SU-DHL-6 (cell line): ENCODE measurements around the gene CFAP100.

Source experiments
- H2AFZ ChIP-seq: fragments of 200-600 bp; sonication (generic); 2 replicates; pipeline ENCODE4 v1.6.1; 2014; ENCODE audit warnings: low read depth, mild to moderate bottlenecking, moderate library complexity, mixed read lengths, antibody characterized with exemption, low read length; ENCODE audit not compliant: severe bottlenecking
- H3F3A ChIP-seq: fragments of 200-600 bp; shearing (Covaris generic); 2 replicates; pipeline ENCODE4 v1.6.0; 2016; ENCODE audit warnings: antibody characterized with exemption, mild to moderate bottlenecking; ENCODE audit not compliant: insufficient read depth
- H3K27ac ChIP-seq: fragments of 200-600 bp; sonication (generic); 2 replicates; pipeline ENCODE4 v1.5.1; 2016; ENCODE audit warnings: low read depth, mild to moderate bottlenecking, low read length, moderate library complexity, mixed read lengths
- H3K27me3 ChIP-seq: fragments of 200-600 bp; sonication (generic), shearing (Covaris generic); 2 replicates; pipeline ENCODE4 v1.6.0; 2014; ENCODE audit warnings: mild to moderate bottlenecking, low read length
- H3K36me3 ChIP-seq: fragments of 200-600 bp; sonication (generic); 2 replicates; pipeline ENCODE4 v1.6.1; 2014; ENCODE audit warnings: mild to moderate bottlenecking, low read length, mixed read lengths
- H3K4me2 ChIP-seq: fragments of 300-600, 200-600 bp; shearing (Covaris generic), sonication (generic); 2 replicates; pipeline ENCODE4 v1.6.0; 2014; ENCODE audit warnings: low read length, low read depth, mild to moderate bottlenecking; ENCODE audit not compliant: poor library complexity, severe bottlenecking
- H3K4me3 ChIP-seq: fragments of 200-600 bp; sonication (generic); 2 replicates; pipeline ENCODE4 v1.5.1; 2014; ENCODE audit warnings: antibody characterized with exemption, low read length, mild to moderate bottlenecking, mixed read lengths; ENCODE audit not compliant: insufficient read depth, poor library complexity, severe bottlenecking
- H3K79me2 ChIP-seq: fragments of 200-600 bp; sonication (generic); 2 replicates; pipeline ENCODE4 v1.6.1; 2014; ENCODE audit warnings: mild to moderate bottlenecking, low read length, moderate library complexity; ENCODE audit not compliant: insufficient read depth
- H3K9ac ChIP-seq: fragments of 200-600 bp; sonication (generic); 2 replicates; pipeline ENCODE4 v1.7.0; 2014; ENCODE audit warnings: mild to moderate bottlenecking, low read length
- H3K9me2 ChIP-seq: fragments of 200-600 bp; sonication (generic); replicated peaks from 2 replicates; pipeline ENCODE4 v1.6.1; 2014; ENCODE audit warnings: low read length; ENCODE audit not compliant: insufficient read depth
- H3K9me3 ChIP-seq: fragments of 200-600 bp; sonication (generic); 2 replicates; pipeline ENCODE4 v1.6.1; 2014; ENCODE audit warnings: low read length, mixed read lengths; ENCODE audit not compliant: insufficient read depth
- H4K20me1 ChIP-seq: fragments of 200-600 bp; sonication (generic); 2 replicates; pipeline ENCODE4 v1.6.1; 2014; ENCODE audit warnings: low read depth, mild to moderate bottlenecking, antibody characterized with exemption, low read length, moderate library complexity, mixed read lengths
- CTCF ChIP-seq: fragments of 200-600 bp; sonication (generic); IDR thresholded peaks from one replicate; pipeline ENCODE4 v1.5.1; 2017; ENCODE audit warnings: antibody characterized with exemption, mild to moderate bottlenecking, low read length, moderate library complexity; ENCODE audit not compliant: insufficient read depth, poor library complexity, severe bottlenecking
- EZH2phosphoT487 ChIP-seq: fragments of 200-600 bp; sonication (generic), shearing (Covaris generic); conservative IDR thresholded peaks from 2 replicates; pipeline ENCODE4 v1.6.1; 2018; ENCODE audit warnings: mild to moderate bottlenecking, antibody characterized with exemption, low read length, moderate library complexity, mixed read lengths

CFAP100 gene

GRCh38 chr3:126439968-126440708 lies 45.4 kb downstream of the CFAP100 start:
- Histone ChIP-seq H3K27me3 (no peaks in the 10 kb centered on the region), H4K20me1 (no peaks in the 10 kb centered on the region), H3F3A (no peaks in the 10 kb centered on the region), H3K4me3 (no peak overlapping the region), H3K4me2 (no peak overlapping the region), H3K79me2 (no peaks in the 10 kb centered on the region), H3K36me3 (no peaks in the 10 kb centered on the region), H3K9ac (no peak overlapping the region), H3K27ac (no peak overlapping the region), H3K9me2 (no peaks in the 10 kb centered on the region), H2AFZ (no peak overlapping the region), H3K9me3 (no peaks in the 10 kb centered on the region)
- TF ChIP-seq CTCF: no peak

GRCh38 chr3:126440709-126440995 lies 45.9 kb downstream of the CFAP100 start:
- TF ChIP-seq EZH2phosphoT487: no peak
- no peak for TF ChIP-seq CTCF
- H3K4me2 ChIP-seq: no peak overlapping the region
- no peaks in the 10 kb centered on the region for H3K27me3 ChIP-seq
- H3K79me2 ChIP-seq: no peaks in the 10 kb centered on the region
- no peak overlapping the region for H3K27ac ChIP-seq
- no peaks in the 10 kb centered on the region for H3K9me3 ChIP-seq
- H4K20me1 ChIP-seq: no peaks in the 10 kb centered on the region
- no peaks in the 10 kb centered on the region for H3F3A ChIP-seq
- no peaks in the 10 kb centered on the region for H3K9me2 ChIP-seq
- H3K9ac ChIP-seq: no peak overlapping the region
- H2AFZ ChIP-seq: no peak overlapping the region
- no peak overlapping the region for H3K4me3 ChIP-seq
- H3K36me3 ChIP-seq: no peaks in the 10 kb centered on the region

GRCh38 chr3:126441256-126441880 lies 46.7 kb downstream of the CFAP100 start:
- TF ChIP-seq CTCF (no peak), EZH2phosphoT487 (no peak)
- H4K20me1 ChIP-seq: no peaks in the 10 kb centered on the region
- H3K9me3 ChIP-seq: no peaks in the 10 kb centered on the region
- no peaks in the 10 kb centered on the region for H3F3A ChIP-seq
- no peaks in the 10 kb centered on the region for H3K36me3 ChIP-seq
- H3K4me2 ChIP-seq: no peak overlapping the region
- H3K27ac ChIP-seq: no peak overlapping the region
- H3K27me3 ChIP-seq: no peaks in the 10 kb centered on the region
- no peak overlapping the region for H3K9ac ChIP-seq
- H3K4me3 ChIP-seq: no peak overlapping the region
- H3K9me2 ChIP-seq: no peaks in the 10 kb centered on the region
- no peak overlapping the region for H2AFZ ChIP-seq
- no peaks in the 10 kb centered on the region for H3K79me2 ChIP-seq
